Measurements from ENCODE around the gene NIFK. TPM values are rescaled to one million over a fixed set of nuclear protein-coding genes. Genes with fewer than 3 reads are reported as not detected.

Gene NIFK
- total and polyA plus RNA-seq, 5 donors from 2014 or later = 27.7 to 82.5 (median 60.7) TPM

Other genes starting within 250 kb of the NIFK start
- not detected for gene RNU4ATAC, start 206.0 kb downstream of the NIFK start, total RNA-seq
- gene RNU4ATAC, start 206.0 kb downstream of the NIFK start, polyA plus RNA-seq = not detected
- 72.1 TPM for gene CLASP1, start 87.4 kb downstream of the NIFK start, total RNA-seq
- 10 to 100 TPM in 3 of 4 donors, 1 to 10 TPM in 1; 8.7 to 14.5 (median 12.2) TPM for gene CLASP1, start 87.4 kb downstream of the NIFK start, polyA plus RNA-seq
- 61.9 TPM for gene TSN, start 18.8 kb upstream of the NIFK start, total RNA-seq
- gene TSN, start 18.8 kb upstream of the NIFK start, polyA plus RNA-seq = 10 to 100 TPM; 82.6 to 99.4 (median 93.7) TPM